HG02588 (cell line): Measurements from ENCODE around the gene EGLN2.
A peak's percentile ranks its signal among the peaks of the same experiment; 100 is the strongest.
"Not testable (repeated sequence)": the region's sequence is repeated elsewhere in the genome, so short reads cannot be mapped to it uniquely, and the experiment has no call there.

Experiments used
- ATAC-seq: cut with Tn5 transposase; IDR thresholded peaks from one replicate; pipeline ENCODE4 v1.9.1; 2021; ENCODE audit warnings: mild to moderate bottlenecking, moderate library complexity; ENCODE audit not compliant: unreplicated experiment

EGLN2 gene

DNA sequence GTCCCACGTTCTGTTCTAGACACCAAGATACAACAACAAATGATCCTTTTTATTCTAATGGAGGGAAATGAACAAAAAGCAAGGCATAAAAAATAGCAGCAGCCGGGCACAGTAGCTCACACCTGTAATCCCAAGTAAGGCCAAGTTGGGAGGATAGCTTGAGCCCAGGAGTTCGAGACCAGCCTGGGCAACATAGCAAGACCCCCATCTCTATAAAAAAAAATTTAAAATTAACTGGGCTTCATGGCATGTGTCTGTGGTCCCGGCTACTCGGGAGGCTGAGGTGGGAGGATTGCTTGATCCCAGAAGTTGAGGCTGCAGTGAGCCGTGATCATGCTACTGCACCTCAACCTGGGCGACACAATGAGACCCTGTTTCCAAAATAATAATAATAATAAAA is 22.6 kb upstream of the EGLN2 start:
- ATAC-seq = no peak

- peak; percentile 51 for ATAC-seq
Measured at GRCh38 chr19:40776932-40777644, 21.9 kb upstream of the EGLN2 start.

DNA sequence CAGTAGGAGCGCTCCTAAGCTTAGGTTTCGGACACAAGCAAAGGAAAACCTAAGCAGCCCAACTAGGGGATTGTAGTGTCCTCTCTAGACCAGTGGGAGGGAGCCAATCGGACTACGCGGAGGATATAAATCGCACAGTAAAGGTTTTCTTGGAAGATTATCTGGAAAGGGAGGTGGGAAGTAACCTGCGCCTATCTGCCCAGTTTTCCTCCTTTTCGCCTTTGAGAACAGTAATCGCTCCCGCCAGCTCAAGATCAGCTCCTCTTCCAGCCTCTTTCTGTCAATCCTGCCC is 21.4 kb upstream of the EGLN2 start:
- ATAC-seq = no peak

GRCh38 chr19:40777937-40778705 is 20.9 kb upstream of the EGLN2 start, which contains the start of gene RAB4B:
Gene RAB4B, plus strand, starts transcription at chr19:40778247. Its CDS starts 129 bp downstream, at chr19:40778376.
- ATAC-seq = peak; percentile 61

GRCh38 chr19:40778706-40779284 is 20.2 kb upstream of the EGLN2 start:
- no peak for ATAC-seq

- ATAC-seq = no peak
Measured at GRCh38 chr19:40780582-40780981, 18.4 kb upstream of the EGLN2 start.

- no peak for ATAC-seq
Measured at GRCh38 chr19:40781140-40781539, 17.9 kb upstream of the EGLN2 start.

DNA sequence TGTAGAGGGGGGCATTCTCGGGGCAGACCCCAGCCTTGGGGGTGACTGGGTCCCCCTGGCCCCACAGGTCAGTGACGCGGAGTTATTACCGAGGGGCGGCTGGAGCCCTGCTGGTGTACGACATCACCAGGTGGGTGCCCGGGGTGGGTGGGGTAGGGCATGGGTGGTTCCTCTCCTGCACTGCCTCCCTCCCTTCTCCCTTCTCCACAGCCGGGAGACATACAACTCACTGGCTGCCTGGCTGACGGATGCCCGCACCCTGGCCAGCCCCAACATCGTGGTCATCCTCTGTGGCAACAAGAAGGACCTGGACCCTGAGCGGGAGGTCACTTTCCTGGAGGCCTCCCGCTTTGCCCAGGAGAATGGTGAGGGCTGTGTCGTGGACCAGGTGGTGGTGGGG is 15.3 kb upstream of the EGLN2 start:
- ATAC-seq = no peak

- ATAC-seq = not testable (repeated sequence)
Measured at GRCh38 chr19:40784146-40784545, 14.8 kb upstream of the EGLN2 start.

GRCh38 chr19:40785526-40785925 is 13.5 kb upstream of the EGLN2 start:
- ATAC-seq = no peak

DNA sequence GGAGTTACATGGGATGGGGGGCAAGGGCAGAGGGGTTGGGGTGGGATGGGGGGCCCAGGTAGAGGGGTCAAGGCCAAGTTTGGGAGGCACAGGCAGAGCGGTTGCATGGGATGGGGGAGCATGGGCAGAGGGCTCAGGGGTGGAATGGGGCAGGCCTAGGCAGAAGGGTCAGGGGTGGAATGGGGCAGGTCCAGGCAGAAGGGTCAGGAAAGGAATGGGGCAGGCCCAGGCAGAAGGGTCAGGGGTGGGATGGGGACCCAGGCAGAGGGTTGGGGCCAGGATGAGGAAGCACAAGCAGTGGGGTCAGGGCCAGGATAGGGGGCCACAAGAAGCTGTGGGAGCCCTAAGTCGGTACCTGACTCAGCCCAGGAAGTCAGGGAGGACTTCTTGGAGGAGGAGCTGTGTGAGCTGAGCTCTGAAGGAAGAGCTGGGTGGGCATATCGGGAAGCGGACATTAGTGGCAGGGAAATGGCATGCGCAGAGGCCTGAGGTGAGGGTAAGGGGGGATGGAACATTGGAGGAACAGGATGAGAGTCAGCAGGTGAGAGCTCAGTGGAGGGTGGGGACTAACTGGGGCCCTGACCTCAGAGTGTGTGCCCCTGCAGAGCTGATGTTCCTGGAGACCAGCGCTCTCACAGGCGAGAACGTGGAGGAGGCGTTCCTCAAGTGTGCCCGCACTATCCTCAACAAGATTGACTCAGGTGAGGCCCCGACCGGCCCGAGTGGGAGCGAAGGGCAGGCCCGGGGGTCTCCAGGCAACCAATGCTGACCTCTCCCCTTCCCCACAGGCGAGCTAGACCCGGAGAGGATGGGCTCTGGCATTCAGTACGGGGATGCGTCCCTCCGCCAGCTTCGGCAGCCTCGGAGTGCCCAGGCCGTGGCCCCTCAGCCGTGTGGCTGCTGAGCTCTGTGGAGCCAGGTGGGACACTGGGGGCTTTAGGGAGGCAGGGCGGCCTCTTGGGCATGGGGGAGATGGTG is 12.6 kb upstream of the EGLN2 start:
- no peak for ATAC-seq

- no peak for ATAC-seq
Measured at GRCh38 chr19:40791349-40791748, 7.6 kb upstream of the EGLN2 start.

DNA sequence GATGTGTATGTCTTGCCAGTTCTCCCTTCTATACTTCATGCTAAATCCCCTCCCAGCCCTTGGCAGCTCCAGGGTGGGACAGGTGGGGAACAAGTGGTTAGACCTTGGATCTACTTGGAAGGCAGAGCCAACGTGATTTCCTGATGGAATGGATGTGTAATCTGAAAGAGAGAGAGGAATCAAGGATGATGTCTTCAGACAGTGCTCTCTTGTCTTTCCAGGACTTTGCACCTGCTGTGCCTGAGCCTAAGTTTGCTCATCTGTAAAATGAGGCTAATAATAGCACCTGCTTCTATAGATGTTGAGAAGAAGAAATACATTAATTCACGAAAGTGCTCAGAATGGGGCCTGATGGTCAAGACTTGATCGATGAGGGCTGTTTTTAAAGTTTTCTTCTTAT is 7.0 kb upstream of the EGLN2 start:
- ATAC-seq = no peak

GRCh38 chr19:40797166-40797962 is 1.6 kb upstream of the EGLN2 start:
- ATAC-seq = no peak

DNA sequence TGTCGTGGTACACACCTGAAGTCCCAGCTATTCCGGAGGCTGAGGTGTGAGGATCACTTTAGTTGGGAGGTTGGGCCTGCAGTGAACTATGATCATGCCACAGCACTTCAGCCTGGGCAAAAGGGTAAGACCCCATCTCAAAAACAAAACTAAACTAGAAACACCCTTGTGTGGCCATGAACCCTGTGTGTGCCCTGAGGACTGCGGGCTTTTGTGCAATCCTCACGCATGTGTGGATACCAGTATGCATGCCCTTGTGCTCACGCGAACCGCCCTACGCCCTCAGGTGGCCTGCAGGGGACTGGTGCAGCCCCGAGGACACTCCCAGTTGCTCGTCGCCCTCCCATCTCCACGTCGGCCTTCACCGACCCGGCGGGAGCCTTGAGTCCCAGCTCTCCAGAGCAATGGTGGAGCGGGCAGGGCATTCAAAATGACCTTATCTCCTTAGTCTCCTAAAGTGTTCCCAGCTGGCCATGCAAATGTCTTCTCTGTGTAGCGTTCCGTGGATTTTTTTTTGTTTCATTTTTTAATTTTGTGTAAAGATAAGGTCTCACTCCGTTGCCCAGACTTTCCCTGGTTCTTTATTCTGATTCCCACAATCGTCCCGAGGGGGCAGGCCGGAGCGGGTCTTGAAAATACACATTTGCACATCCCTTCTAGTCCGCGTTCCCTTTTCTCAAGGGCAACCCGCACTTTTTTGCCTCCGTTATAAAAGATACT is 868 bp upstream of the EGLN2 start:
- peak; percentile 19 for ATAC-seq

- no peak for ATAC-seq
Measured at GRCh38 chr19:40799558-40800338, 757 bp downstream of the EGLN2 start.

DNA sequence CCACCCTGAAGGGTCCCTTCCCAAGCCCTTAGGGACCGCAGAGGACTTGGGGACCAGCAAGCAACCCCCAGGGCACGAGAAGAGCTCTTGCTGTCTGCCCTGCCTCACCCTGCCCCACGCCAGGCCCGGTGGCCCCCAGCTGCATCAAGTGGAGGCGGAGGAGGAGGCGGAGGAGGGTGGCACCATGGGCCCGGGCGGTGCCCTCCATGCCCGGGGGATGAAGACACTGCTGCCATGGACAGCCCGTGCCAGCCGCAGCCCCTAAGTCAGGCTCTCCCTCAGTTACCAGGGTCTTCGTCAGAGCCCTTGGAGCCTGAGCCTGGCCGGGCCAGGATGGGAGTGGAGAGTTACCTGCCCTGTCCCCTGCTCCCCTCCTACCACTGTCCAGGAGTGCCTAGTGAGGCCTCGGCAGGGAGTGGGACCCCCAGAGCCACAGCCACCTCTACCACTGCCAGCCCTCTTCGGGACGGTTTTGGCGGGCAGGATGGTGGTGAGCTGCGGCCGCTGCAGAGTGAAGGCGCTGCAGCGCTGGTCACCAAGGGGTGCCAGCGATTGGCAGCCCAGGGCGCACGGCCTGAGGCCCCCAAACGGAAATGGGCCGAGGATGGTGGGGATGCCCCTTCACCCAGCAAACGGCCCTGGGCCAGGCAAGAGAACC is 1.5 kb downstream of the EGLN2 start:
- no peak for ATAC-seq

GRCh38 chr19:40800997-40801377 is 2.0 kb downstream of the EGLN2 start:
- ATAC-seq = no peak
